Stimulated activated CD8-positive, alpha-beta memory T cell treated with anti-CD3 and anti-CD28 coated beads, Interleukin-4, amount 100 ng/mL, for 4 hours (primary cell): ENCODE measurements around the gene RANBP17.
"Not testable (repeated sequence)": the region's sequence is repeated elsewhere in the genome, so short reads cannot be mapped to it uniquely, and the experiment has no call there.

Source experiments
- DNase-seq, 2 donors: peaks; one replicate each; pipeline ENCODE4 v3.0.0-alpha.2; 2020; ENCODE audit warnings: low read depth in 2 of 2, low spot score in 1 of 2

Gene RANBP17

DNA sequence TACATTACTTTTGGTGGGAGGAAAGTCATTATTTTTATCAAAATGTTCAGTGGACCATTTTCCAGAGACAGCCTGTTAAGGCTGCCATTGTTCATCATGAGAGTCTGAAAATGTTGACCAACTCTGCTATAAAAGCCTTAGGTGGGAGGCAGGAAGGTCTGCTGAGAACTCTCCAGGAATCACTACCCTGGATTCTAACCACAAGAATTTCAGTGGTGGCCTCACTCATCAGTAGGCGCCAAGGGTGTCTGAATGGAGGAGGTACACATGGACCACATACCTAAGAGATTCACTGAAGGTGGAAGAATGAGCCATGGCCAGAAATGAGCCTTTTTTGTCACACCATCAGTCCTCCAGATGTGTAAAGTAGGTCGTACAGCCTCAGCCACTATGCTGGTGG lies 426.2 kb downstream of the RANBP17 start:
- no peak for DNase-seq

DNA sequence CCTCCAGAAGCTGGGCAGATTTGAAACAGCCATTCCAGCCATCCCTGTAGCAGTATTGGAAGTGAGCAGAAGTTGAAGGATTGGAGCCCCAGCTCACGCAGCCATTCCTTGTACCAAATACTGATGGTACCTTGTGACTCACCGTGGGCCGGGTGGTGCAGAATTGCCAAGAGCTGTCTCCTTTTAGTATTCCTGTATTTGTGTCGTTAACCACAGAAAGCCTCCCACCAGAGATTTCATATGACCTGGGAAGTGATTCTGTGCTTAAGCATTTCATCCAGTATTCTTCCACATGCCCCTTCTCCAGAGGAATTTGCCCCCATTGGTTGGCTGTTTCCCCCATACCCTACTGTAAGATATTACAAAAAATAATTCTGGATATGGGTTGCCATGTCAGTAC lies 429.6 kb downstream of the RANBP17 start:
- no peak for DNase-seq

DNA sequence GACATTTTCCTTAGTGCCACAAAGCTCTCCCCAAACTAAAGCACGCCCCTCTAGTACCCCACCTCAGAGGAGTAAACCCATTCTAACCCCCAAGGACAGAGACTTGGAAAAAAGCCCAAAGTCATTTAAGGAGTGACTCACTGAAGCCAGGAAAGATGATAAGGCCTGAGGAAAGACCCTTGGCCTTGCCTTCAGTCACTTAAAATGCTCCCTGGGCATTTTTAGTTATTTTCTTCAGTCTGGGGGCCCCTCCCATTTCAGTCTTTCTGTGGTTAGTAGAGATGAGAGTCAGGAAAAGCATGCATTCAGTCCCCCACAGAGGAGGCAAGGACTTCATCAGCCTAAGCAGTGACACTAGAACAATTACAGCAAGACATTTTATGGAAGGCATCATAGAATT lies 433.5 kb downstream of the RANBP17 start:
- no peak for DNase-seq

DNA sequence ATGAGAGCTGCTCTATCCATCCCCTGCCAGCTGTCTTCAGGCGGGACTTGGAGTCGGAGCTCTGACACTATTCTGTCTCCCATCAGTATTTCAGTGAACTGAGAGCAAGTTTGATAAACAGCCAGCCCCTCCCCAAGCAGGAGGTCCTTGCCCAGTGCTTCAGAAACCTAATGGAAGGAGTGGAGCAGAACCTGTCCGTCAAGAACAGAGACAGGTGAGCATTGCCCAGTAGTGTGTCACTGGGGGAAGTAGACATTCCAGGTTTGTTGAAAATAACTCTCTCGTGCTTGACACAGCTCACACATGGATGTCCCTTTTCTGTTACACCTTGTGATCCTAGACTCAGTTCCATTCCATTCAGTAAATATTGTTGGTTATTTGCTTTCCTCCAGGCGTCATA lies 434.0 kb downstream of the RANBP17 start:
- DNase-seq: no peak

DNA sequence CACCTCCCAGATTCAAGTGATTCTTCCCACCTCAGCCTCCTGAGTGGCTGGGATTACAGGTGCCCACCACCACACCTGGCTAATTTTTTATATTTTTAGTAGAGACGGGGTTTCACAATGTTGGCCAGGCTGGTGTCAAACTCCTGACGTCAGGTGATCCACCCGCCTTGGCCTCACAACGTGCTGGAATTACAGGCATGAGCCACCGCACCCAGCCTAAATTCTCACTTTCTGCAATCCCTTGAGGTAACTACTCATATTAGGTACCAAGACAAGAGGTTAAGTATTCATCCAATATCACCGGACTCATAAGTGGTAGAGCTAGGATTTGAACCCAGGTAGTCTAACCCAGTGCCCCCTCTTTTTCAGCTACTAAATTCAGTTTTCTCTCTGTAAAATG lies 436.1 kb downstream of the RANBP17 start:
- not testable (repeated sequence) for DNase-seq

DNA sequence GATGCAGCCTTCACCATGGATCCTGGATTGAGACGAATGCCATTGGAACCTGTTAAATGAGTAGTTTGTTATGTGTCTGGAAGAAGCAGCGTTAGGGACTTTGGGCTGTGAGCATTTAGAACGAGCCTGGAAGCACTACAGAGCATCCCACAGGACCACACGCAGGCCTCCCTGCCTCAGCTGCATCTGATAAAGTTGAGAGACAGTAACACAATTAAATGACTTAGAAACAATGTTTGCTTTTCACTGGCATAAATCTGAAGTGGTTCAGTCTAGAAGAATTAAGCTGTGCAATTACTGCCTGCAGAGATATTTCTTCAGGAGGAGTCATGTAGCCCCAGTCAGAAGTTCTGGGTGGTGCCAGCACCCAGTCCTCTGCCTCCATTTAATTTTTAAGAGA lies 437.4 kb downstream of the RANBP17 start:
- DNase-seq: no peak

DNA sequence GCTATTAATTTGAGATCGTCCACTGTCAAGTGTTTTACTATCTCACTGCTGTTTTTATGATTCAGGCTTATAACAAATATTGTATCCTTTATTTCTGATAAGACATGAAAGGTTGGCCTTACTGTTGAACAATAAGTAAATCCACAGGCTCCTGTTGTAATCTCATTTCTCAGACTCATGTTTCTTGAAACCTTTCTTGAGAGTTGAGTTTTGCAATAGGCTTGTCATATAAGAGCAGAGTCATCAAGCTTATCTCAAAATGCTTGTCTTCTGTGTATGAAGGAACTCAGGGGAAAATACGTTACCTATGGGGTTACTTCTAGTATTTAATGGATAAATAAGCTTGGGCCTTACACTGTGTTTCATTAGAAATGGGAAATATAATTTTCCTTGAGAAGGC lies 438.0 kb downstream of the RANBP17 start:
- no peak for DNase-seq

DNA sequence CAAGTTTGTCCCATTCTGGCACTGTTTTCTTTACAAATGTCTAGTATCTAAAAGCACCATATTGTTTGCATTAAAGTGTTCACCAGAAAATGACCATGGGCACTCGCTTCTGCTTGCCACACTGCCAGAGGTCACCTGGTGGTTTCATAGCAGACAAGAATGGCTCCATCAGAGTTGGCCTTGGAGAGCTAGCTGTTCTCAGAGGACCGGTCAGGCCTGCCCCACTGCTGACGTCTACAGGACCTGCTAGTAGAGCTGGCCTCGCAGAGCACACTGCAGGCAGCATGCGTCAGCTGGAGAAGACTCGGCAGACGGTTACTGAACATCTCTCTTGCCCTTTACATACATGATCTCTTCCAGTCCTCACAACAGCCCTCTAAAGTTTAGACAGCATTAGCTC lies 438.5 kb downstream of the RANBP17 start:
- DNase-seq: no peak

- no peak for DNase-seq
These were observed 444.3 kb downstream of the RANBP17 start for GRCh38 chr5:171306166-171306565.

DNA sequence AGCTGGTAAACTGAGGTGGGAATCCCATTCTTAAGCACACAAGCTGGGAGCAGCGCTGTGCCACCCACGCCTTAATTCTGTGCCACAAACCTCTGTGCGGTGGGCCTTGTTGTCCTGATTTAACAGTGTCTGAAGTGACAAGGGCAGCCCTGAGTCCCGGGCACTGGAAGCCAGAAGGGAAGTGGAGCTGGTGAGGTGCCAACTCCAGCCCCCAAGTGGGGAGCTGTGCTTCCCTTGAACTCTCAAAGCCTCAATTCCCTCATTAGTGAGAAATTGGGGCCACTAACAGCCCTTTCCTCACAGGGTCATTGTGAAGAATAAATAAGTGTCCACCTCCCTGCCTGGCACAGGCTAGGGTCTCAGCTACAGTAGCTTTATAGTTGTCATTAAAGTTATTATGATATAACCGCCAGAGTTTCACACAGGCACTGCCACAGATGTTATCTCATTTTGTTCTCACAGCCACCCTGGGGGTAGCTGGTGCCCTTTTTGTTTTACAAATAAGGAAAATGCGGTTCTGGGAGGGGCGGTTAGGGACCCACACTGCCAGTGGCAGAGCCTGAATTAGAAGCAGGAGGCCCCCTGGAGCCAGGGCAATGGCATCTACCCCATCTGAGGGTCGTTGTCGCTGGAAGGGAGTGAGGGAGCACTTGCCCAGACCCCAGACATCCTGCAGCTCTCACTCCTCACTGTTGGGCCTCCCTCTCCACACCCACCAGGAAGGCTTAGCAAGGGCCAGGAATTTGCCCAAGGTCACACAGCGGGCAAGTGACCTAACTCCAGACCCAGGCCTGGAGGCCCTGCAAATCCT lies 445.2 kb downstream of the RANBP17 start:
- no peak for DNase-seq

GRCh38 chr5:171307789-171308452 lies 446.1 kb downstream of the RANBP17 start:
- DNase-seq: no peak

DNA sequence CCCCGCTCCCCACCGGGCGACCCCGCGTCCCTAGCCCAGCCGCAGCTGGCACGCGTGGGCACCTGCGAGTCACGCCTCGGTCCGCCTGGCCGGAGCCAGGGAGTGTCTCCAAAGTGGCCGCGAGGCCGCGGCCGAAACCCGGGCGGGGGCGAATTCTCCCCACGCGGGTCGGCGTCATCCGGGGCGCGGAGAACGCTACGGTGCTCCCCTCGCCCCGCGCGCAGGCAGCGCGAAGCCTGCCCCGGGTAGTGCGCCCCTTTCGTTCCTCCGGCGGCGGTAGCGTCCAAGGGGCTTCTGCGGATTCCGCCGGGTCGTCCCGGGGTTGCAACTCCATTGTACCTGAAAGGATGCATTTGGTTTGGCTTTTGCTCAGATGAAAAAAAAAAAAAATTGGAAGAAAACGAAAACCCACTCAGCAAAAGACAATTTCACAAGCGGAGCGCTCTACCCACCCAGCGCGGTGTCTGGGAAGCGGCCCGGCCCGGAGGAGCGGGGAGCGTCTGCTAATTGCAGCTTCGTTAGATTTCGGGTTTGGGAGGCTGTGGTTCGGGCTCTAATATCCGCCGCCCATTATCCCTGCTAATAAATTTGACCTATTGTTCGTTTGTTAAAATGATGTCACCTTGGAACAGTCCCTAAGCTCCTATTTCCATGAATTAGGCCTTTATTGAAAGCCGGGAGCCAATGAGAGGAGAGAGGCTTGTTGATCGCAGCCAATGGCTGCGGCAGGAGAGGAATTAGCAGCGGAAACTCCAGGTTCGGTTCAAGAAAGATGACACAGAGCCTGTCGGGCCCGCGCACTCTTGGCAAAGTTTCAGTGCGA lies 446.8 kb downstream of the RANBP17 start, which contains the start of gene TLX3:
TLX3 (plus strand) TSS at position 796 of the 823 bp plus-strand sequence. CDS start 118 bp downstream, outside the sequence.
- no peak for DNase-seq

DNA sequence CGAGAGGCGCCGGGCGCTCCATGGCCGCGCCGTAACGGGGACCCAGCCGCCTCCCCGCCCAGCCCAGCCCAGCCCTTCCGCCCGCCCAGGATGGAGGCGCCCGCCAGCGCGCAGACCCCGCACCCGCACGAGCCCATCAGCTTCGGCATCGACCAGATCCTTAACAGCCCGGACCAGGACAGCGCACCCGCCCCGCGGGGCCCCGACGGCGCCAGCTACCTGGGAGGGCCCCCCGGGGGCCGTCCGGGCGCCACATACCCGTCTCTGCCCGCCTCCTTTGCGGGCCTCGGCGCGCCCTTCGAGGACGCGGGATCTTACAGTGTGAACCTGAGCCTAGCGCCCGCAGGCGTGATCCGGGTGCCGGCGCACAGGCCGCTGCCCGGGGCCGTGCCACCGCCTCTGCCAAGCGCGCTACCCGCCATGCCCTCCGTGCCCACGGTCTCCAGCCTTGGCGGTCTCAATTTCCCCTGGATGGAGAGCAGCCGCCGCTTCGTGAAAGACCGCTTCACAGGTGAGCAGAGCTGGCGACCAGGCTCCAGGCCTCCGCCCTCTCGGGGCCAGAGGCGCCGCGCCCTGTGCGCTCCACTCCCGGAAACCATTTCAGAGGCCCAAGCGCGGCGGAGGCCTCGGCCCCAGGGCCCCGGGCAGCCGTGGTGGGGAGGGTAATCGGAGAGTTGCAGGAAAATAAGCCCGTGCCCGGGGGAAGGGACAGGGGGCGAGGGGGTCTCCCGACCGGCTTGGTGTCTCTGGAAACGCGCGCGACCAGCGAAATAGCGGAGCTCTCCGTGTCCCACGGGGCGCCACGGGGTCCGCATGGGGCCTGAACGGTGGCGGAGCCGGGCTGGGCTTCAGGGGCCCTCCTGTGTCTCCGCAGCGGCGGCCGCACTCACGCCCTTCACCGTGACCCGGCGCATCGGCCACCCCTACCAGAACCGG lies 447.7 kb downstream of the RANBP17 start:
- DNase-seq: no peak

- no peak for DNase-seq
These were observed 448.5 kb downstream of the RANBP17 start for GRCh38 chr5:171310212-171310818.

DNA sequence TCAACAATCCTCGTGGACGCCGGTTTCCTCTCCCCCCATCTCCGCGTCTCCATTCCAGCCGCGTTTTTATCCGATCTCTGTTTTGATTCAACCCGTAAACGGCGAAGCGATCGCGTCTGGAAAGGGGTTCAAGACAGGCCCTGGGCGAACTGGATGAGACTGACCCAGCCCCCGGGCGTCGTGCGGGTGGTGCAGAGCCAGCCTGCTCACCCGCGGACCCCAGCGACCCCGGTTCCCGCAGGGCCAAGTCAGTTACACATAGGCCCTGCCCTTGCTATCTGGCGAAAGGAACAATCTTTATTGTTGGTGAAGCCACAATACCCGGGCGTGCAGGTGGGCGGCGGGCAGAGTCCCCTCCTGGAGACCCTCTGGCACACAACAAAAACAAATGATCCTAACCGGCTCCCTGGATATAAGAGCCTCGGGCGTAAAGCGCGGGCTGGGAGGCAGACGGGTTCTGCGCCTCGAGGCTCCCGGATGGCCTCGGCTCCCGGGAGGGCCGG lies 449.1 kb downstream of the RANBP17 start:
- no peak for DNase-seq

DNA sequence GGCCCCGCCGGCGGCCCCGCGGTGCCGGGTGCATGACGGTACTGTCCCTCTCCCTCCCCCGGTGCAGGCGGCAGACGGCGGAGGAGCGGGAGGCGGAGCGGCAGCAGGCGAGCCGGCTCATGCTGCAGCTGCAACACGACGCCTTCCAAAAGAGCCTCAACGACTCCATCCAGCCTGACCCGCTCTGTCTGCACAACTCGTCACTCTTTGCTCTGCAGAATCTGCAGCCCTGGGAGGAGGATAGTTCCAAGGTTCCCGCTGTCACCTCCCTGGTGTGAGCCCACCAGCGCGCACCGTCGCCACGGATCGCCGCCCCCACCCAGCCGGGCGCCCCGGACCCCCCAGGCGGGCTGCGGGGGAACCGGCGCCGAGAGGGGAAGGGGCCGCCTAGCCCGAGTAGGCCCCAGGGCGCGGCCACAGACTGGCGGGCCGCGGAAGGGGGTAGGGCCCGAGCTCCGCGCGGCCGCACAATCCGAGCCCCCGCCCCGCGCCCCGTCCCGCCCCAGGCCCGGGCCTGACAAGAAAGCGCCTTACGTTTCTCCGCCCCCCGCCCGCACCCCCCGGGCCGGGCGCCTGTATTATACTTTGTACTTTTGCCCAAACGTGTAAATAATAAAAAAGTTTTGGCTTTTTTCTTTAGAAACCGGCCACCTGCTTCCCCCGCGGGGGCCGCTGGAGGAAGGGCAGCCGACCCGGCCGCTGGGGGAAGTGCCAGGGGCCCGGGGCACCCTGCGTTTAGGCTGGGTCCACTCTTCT lies 449.7 kb downstream of the RANBP17 start:
- DNase-seq: no peak

- DNase-seq: no peak
These were observed 450.5 kb downstream of the RANBP17 start for GRCh38 chr5:171312129-171312974.

DNA sequence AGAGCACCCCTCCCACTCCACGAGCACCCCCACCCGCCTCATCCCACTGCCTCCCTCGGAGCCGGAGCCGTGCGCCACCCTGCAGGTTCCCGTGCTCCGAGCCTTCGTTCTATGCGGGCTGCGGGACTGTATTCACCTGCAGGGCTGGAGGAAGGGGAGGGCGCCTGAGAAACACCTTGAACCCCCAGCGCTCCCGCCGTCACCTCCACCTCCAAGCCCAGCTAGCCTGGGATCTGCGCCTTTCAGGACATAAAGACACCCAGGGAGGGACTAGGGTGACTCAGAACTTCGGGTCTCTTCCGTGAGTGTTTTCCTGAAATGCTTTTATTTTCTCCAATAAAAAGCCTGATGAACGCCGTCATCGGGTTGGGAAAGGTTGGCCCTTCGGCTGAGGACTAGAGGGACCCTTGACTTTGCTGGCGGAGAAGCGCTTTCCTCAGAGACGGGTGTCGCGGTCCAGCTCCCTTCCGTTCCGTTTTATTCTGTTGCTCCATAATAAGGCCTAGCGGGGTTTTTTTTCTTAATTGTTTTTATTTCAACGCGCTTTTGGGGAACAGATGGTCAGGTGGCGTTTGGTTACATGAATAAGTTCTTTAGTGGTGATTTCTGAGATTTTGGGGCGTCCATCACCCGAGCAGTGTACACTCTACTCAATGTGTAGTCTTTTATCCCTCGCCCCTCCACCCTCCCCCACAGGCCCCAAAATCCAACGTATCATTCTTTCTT lies 451.8 kb downstream of the RANBP17 start:
- no peak for DNase-seq
